Astrocyte of the hippocampus (primary cell): Measurements from ENCODE around the gene CEMIP.

ENCODE experiments used
- DNase-seq: peaks from one replicate; pipeline ENCODE4 v3.0.0; 2011; ENCODE audit warnings: low read depth, low spot score

Gene CEMIP

DNA sequence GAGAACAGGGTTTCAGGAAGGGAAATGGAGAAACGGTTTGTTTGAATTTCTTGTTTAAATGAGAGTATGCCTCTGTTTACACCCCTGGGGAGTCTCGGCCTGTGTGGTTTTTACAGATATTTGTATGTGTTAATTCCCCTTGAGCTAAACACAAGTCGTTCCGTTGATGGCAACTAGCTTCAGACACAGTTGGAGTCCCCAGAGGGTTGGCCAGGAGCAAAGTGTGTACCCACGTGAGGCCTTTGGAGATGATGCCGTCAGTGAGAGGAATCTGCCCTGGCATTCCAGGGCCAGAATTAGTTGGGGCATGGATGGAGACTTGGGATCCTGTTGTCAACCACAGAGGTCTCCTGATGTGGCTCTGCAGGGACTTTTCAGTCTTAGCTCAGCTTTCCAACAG is 44.0 kb downstream of the CEMIP start:
- DNase-seq = no peak

- no peak for DNase-seq
Observed at GRCh38 chr15:80823995-80824394, 44.8 kb downstream of the CEMIP start.

GRCh38 chr15:80825361-80826030 is 46.3 kb downstream of the CEMIP start:
- peak; percentile 95 for DNase-seq

DNA sequence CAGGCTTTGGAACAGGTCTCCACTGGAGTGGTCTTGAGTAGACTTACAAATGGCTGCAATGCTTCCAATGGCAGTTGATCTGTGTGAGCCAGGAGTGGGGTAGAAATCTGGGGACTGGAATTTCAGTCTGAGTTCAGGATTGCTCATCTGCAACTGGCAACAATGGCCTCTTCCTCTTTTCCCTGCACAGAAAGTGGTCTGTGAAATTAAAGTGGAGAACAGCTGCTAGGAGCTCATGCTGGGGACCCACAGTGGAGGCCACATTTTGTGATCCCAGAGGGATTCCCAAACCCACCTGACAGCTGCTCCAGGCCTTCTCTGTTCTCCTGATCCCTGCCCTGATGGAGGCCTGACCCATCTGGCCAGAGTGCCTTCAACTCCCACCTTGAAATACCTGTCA is 49.6 kb downstream of the CEMIP start:
- DNase-seq = no peak

- no peak for DNase-seq
Observed at GRCh38 chr15:80830677-80831076, 51.5 kb downstream of the CEMIP start.

GRCh38 chr15:80831192-80831591 is 52.0 kb downstream of the CEMIP start:
- DNase-seq = no peak

DNA sequence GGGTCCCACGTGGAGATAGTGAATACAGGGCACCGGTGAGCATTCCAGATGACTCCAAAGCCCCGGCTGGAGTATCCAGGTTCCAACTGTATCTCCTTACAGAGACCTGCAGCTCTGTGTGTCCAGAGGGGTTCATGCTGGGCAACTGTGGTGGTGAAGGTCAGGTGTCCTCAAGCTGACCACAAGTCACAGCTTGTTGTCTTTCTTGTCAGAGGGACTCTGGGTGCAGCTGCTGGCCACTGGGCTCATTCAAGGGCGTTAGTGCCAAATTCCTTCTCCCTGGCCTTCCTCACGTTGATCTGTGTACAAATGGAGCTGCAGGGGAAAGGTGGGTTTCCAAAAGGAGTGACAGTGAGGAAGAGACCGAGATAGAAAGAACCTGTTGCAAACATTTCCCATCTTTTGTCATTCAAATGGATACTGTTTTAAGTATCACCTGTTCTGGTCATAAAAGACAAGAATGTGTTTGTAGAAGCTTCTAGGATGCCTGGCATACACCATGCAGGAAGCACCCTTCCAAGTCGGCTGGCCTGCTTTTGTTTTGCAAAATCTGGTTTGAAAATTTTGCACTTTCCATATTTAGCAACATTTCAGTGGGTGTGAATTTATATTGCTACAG is 52.5 kb downstream of the CEMIP start:
- DNase-seq = no peak

- DNase-seq = no peak
Observed at GRCh38 chr15:80832686-80833085, 53.5 kb downstream of the CEMIP start.

GRCh38 chr15:80834402-80834801 is 55.2 kb downstream of the CEMIP start:
- no peak for DNase-seq

GRCh38 chr15:80834906-80835305 is 55.7 kb downstream of the CEMIP start:
- no peak for DNase-seq

DNA sequence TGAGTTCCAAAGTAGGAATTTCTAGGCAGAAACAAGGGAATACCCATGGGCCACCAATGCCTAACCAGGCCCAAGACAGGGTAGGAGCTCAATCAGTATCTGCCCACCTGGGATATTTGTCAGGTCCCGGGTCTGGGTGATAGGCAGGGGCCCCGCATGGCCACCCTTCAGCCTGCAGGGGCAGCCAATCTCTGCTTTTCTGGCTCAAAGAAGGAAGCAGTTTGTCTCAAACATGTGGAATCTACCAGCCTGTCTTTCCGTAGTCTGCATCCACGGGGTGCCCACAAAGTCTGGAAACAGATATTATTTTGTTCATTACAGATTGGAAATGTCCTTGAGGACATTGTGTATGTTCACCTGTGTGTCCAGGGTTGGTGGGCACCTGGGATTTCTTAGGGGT is 56.2 kb downstream of the CEMIP start:
- no peak for DNase-seq

DNA sequence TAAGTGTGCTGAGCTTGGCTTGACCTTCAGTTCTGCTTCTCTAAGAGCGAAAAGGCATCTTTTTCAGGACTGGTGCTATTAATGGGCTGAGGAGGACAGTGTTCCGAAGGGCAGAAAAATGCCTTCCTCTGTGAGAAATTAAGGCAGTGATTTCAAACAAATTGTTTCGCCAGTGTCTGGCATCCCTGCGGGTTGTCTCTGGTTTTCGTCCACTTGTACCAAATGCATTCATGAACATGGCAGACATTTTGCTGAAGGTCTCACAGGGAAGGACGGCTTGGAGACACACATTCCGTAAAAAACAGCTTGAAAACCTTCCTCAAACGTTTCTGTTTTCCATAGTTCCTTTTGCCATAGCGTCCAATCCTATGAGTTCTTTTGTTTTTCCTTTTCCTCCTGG is 57.1 kb downstream of the CEMIP start:
- no peak for DNase-seq

GRCh38 chr15:80837006-80837405 is 57.8 kb downstream of the CEMIP start:
- no peak for DNase-seq

DNA sequence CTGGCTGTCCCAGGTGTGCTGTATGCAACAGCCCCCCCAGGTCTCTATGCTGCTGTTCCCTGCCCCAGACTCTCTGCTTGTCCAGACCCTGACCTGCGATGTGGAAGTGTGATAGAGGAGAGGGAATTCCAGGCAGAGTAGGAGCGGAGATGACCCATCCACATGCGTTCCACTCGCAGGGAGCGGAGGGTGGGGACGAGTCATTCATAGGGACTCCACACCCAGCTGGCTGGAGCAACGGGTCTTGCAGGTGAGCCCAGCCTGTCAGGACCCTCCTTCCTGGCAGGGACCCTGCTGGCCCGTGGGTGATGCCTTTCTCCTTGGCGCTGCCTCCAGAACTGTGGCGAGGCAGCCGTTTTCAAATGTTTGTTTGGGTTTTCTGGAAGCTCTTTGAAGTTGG is 58.8 kb downstream of the CEMIP start:
- no peak for DNase-seq

- no peak for DNase-seq
Observed at GRCh38 chr15:80838666-80839065, 59.5 kb downstream of the CEMIP start.

DNA sequence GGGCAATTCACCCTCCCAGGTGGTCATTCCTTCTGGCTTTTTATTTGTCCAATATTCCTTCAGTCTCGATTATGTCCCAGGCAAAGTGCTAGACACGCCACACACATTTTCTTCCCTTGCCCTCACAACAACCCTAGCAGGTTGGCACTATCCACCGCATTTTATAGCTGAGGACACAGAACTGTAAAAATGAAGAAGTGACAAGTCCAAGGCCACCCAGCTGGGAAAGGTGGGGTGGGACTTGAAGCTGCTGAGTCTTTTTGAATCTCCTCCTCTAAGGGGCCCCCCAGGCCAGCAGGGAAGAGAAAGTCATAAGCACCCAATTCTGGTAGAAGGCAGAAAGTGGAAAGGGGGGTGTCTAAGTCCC is 60.6 kb downstream of the CEMIP start:
- no peak for DNase-seq

DNA sequence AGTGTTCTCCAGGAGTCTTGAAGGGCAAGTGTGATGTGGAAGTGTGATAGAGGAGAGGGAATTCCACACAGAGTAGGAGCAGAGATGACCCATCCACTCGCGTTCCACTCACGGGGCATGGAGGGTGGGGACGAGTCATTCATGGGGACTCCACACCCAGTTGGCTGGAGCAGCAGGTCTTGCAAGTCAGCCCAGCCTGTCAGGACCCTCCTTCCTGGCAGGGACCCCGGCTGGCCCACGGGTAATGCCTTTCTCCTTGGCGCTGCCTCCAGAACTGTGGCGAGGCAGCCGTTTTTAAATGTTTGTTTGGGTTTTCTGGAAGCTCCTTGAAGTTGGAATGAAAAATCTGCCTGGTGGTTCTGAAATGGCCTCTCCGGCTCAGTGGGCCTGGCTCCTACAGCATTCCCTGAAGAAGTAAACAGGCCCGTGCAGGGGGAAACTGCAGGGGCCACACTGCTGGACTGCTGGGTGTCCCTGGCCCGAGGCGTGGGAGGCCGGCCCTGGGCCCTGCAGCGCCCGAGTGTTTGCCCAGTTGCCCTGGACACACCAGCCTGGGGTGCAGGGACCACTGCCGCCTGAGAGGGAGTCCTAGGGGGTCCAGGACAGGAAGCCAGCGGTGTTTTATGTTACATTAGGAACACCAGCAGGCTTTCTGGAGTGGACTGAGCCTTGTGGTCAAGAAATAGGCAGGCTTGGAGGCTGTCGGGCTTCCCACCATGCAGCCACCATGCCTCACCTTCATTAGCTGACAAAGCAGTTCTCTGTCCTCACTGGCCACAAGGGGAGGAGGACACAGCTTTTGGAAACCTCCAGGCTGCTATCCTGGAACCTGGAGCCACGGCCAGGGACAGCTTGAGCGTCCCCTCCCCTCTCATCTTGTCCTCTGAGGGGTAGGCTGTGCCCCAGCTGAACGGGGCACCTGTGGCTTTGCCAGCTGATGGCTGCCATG is 61.3 kb downstream of the CEMIP start:
- DNase-seq = no peak

GRCh38 chr15:80841541-80841940 is 62.4 kb downstream of the CEMIP start:
- DNase-seq = no peak

DNA sequence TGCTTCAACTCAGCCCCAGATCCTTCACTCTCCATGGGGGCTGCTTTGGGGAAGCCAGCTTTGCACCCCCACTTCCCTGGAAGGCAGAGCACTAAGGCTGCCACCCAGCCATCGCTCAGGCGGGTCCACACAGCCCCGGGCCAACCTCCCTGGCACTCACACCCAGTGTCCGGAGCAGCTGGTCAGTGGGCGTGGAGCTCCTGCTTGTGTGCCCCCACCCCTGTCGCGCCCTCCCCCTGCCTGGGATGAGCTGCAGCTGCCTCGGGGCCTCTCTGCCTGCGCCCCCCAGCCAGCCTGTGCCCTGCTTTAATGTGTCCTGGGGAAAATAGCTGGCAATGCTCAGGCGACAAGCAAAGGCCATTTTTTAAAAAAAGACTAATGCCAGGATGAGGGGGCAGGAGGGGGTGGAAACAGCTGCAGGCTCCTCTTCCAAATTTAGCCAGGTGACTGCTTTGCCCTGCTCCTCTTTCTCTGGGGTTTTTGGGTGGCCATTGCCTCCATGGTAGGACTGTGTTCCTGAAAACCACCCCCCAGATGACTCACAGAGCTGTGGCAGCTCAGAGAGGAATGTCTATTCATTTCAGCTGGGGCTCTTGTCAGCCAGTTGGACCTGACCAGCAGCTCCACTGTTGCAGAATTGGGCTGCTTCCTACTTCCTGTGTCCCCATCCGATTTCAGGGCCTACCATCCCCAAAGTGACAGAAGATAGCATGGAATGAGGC is 65.0 kb downstream of the CEMIP start:
- DNase-seq = peak; percentile 77

DNA sequence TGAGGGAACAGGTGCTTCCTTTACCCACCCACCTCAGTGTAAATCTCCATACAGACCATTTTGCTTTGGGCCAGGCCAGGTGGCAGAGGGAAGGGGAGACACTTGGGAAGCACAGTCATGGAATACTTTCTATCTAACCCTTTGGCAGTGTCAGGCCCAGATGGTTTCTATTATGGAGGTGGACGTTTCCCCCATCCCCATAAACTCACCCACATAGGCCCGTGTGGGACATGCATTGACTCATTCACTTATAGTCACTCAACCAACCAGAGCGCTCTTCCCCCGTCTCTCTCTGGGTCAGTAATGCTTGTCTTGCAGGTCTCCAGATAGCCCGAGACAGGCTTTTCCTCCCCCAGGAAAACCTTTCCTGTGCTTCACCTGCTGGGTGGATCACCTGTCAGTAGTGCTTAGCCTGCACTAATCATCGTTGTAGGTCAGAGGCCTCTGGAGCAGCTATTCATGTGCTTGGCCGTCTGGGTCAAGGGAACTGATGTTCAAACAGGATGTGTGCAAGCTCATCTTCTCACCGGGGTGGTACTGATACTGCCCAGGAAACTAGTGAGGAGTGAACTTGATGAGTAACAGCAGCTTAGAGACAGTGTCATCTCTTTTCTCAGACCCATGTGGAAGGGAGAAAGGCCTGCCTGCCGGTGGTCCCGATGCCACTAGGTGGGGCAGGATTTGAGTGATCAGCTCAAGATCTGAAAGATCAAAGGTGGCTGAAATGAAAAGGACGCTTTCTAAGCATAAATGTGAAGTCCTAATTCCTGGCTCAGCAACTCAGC is 67.1 kb downstream of the CEMIP start:
- no peak for DNase-seq

DNA sequence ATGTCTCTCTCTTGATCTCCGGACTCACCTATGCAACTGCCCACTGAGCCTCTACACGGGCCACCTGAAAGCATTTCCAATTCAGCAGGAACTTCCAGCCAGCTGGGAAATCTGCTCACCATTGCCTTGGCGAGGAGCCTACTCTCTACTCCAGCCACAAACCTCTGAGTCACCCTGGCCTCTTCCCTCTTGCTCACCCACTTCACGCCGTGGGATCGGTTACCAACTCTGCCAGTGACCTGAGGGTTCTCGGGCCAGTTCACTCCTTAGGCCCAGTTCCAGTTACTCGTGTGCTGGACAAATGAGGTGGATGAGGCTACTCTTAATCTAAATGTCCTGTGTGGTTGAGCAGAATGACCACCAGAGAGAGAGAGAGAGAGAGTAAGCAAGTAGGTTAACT is 70.1 kb downstream of the CEMIP start:
- DNase-seq = peak; percentile 93
